A549 (cell line): ENCODE data around the gene SLC6A3. TPM values are rescaled to one million over a fixed set of nuclear protein-coding genes. Genes with fewer than 3 reads are reported as not detected.

Experiments used
- ATAC-seq, 2 experiments: fragments of 200-7000 bp in 1 of 2; fragments of >200 bp in 1 of 2; cut with Nextera tagmentation in 1 of 2; cut with Tn5 transposase in 1 of 2; 3 replicates each; pipeline versions ENCODE4 v1.8.0 to v1.9.1; 2018 to 2020; ENCODE audit warnings: mild to moderate bottlenecking in 1 of 2, moderate library complexity in 1 of 2
- CTCF ChIA-PET: fragments of 300-600 bp; sonication (Branson Sonifier 250); formaldehyde crosslinking; extraction: SDS; loops from one replicate; lab custom pipeline; 2021; ENCODE audit warnings: antibody characterized with exemption, inconsistent platforms; lab: Yijun Ruan, JAX
- POLR2A ChIA-PET: fragments of 350-600 bp; formaldehyde crosslinking; extraction: SDS; loops from one replicate; lab custom pipeline; 2021; ENCODE audit warnings: antibody characterized with exemption, inconsistent platforms; lab: Yijun Ruan, JAX
- DNase-seq, 2 experiments: peaks; one replicate each; pipeline versions ENCODE4 v3.0.0 to v3.0.0-alpha.2; 2011 to 2016; ENCODE audit warnings: low read depth in 1 of 2, low spot score in 1 of 2
- FAIRE-seq: peaks from 2 replicates; lab custom pipeline; 2011; peaks lifted over from hg19 to GRCh38; lab: Jason Lieb, UNC
- H3K27ac ChIP-seq, 2 experiments: fragments of >200 bp; sonication (Bioruptor Twin); formaldehyde crosslinking; 3 replicates each; pipeline ENCODE4 v1.5.1; 2016 to 2017
- H3K4me1 ChIP-seq: fragments of >200 bp; sonication (Bioruptor Twin); formaldehyde crosslinking; 3 replicates; pipeline ENCODE4 v1.6.1; 2016
- H3K4me2 ChIP-seq: fragments of >200 bp; sonication (Bioruptor Twin); formaldehyde crosslinking; 3 replicates; pipeline ENCODE4 v1.6.1; 2016
- H3K4me3 ChIP-seq: fragments of >200 bp; sonication (Bioruptor Twin); formaldehyde crosslinking; 3 replicates; pipeline ENCODE4 v1.5.1; 2016
- H3K9me3 ChIP-seq: fragments of >200 bp; sonication (Bioruptor Twin); formaldehyde crosslinking; 3 replicates; pipeline ENCODE4 v1.6.1; 2016
- ATOH8 ChIP-seq: fragments of 250-450 bp; sonication (Bioruptor Pico); IDR thresholded peaks from 2 replicates; pipeline ENCODE4 v1.5.0; 2020; ENCODE audit warnings: low read depth, mild to moderate bottlenecking, moderate library complexity
- BCL3 ChIP-seq: fragments of >200 bp; sonication (Bioruptor Twin); formaldehyde crosslinking; IDR thresholded peaks from 3 replicates; pipeline ENCODE4 v1.6.1; 2016
- BHLHE40 ChIP-seq: IDR thresholded peaks from 2 replicates; pipeline ENCODE4 v1.6.1; 2012; ENCODE audit warnings: low read depth, low read length, inconsistent platforms
- CEBPB ChIP-seq, 2 experiments: fragments of >200 bp in 1 of 2; sonication (Bioruptor Twin) in 1 of 2; formaldehyde crosslinking in 1 of 2; IDR thresholded peaks; 2 replicates each; pipeline ENCODE4 v1.6.1; 2012 to 2016
- CHD4 ChIP-seq: fragments of 200-600 bp; sonication (generic); IDR thresholded peaks from 2 replicates; pipeline ENCODE4 v1.6.1; 2016; ENCODE audit warnings: antibody characterized with exemption, mild to moderate bottlenecking, borderline replicate concordance
- E2F6 ChIP-seq: IDR thresholded peaks from 2 replicates; pipeline ENCODE4 v1.6.1; 2012; ENCODE audit warnings: low read depth, borderline replicate concordance
- EP300 ChIP-seq, 2 experiments: fragments of >200 bp; sonication (Bioruptor Twin); formaldehyde crosslinking; IDR thresholded peaks; 2 replicates in 1 of 2; 3 replicates in 1 of 2; pipeline ENCODE4 v1.6.1; 2016 to 2017
- GATA3 ChIP-seq: IDR thresholded peaks from 2 replicates; pipeline ENCODE4 v1.6.1; 2012; ENCODE audit warnings: borderline replicate concordance
- HDAC2 ChIP-seq: fragments of 200-600 bp; sonication (generic); IDR thresholded peaks from 2 replicates; pipeline ENCODE4 v1.6.1; 2016
- HEYL ChIP-seq: fragments of 250-450 bp; sonication (Bioruptor Pico); IDR thresholded peaks from 2 replicates; pipeline ENCODE4 v1.8.0; 2021; ENCODE audit warnings: mild to moderate bottlenecking, moderate library complexity
- HMGXB4 ChIP-seq: fragments of 250-450 bp; sonication (Bioruptor Pico); IDR thresholded peaks from 2 replicates; pipeline ENCODE4 v1.5.0; 2021; ENCODE audit warnings: mild to moderate bottlenecking, moderate library complexity, borderline replicate concordance
- HOXA7 ChIP-seq: fragments of 250-450 bp; sonication (Bioruptor Pico); IDR thresholded peaks from 2 replicates; pipeline ENCODE4 v1.5.0; 2020; ENCODE audit warnings: mild to moderate bottlenecking, moderate library complexity
- HOXB13 ChIP-seq: fragments of 250-450 bp; sonication (Bioruptor Pico); IDR thresholded peaks from 2 replicates; pipeline ENCODE4 v1.5.0; 2020; ENCODE audit warnings: low read depth, mild to moderate bottlenecking, moderate library complexity
- JUNB ChIP-seq: fragments of >200 bp; sonication (Bioruptor Twin); formaldehyde crosslinking; IDR thresholded peaks from 2 replicates; pipeline ENCODE4 v1.6.1; 2016
- MYC ChIP-seq: IDR thresholded peaks from 2 replicates; pipeline ENCODE4 v1.6.1; 2012; ENCODE audit warnings: mild to moderate bottlenecking, inconsistent platforms, low read length, improper control_type of control experiment, borderline replicate concordance
- PBX3 ChIP-seq: IDR thresholded peaks from 2 replicates; pipeline ENCODE4 v1.6.1; 2012
- RFX5 ChIP-seq: fragments of 450-650 bp; IDR thresholded peaks from 2 replicates; pipeline ENCODE4 v1.7.1; 2014; ENCODE audit warnings: antibody characterized with exemption, mild to moderate bottlenecking, moderate library complexity
- SMC3 ChIP-seq: fragments of >200 bp; sonication (Bioruptor Twin); formaldehyde crosslinking; IDR thresholded peaks from 3 replicates; pipeline ENCODE4 v1.6.1; 2018; ENCODE audit warnings: inconsistent platforms
- SREBF2 ChIP-seq: fragments of 450-650 bp; IDR thresholded peaks from 2 replicates; pipeline ENCODE4 v1.6.1; 2014; ENCODE audit warnings: mild to moderate bottlenecking, moderate library complexity
- TP53 ChIP-seq: fragments of 250-450 bp; sonication (Bioruptor Pico); IDR thresholded peaks from 2 replicates; pipeline ENCODE4 v1.5.0; 2021; ENCODE audit warnings: mild to moderate bottlenecking, moderate library complexity
- WGBS: methylation state at CpG from one replicate; pipeline ENCODE4 v1.1.6; 2017; ENCODE audit errors: missing lambda C conversion rate; 5-methylcytosine and 5-hydroxymethylcytosine counted together
- polyA plus RNA-seq, 4 experiments: library from polyadenylated mRNA; depleted of rRNA in 3 of 4; stranded (reverse); fragments of >200 nt; fragmentation: RNase III in 1 of 4; extraction: RNeasy Plus Mini Kit Qiagen cat#74134 plus additional on column Dnase treatment in 1 of 4; gene quantifications; 2 replicates in 3 of 4; 3 replicates in 1 of 4; pipeline ENCODE4 v1.2.3, GENCODE V29; 2011 to 2017

The SLC6A3 gene
- polyA plus RNA-seq, 2 of the 4 experiments (the other 2 are of a cell fraction) = 0.05 to 0.06 TPM

- ATAC-seq = no peak
- no peaks in the 10 kb centered on the region for H3K9me3 ChIP-seq
- no peak overlapping the region for H3K4me2 ChIP-seq
- DNase-seq = no peak
- H3K4me1 ChIP-seq = peaks cover 10% of the 10 kb centered on the region; the same call in 1 of the 3 replicates
- no peak overlapping the region for H3K4me3 ChIP-seq
- 94% methylated on average over 12 of the region's 12 CpGs for WGBS
- POLR2A ChIA-PET = no interaction called here
- no peak overlapping the region for H3K27ac ChIP-seq
- no peak for TF ChIP-seq HMGXB4 (CRISPR knock-in tag)
- no peak for TF ChIP-seq HOXB13 (CRISPR knock-in tag)
- no peak for TF ChIP-seq EP300 (IDR thresholded peaks at IDR 0.05)
- no peak for TF ChIP-seq BHLHE40
- no peak for TF ChIP-seq MYC
- no peak for TF ChIP-seq HDAC2
- no peak for FAIRE-seq
- CTCF ChIA-PET = interaction anchor here (1.0 to 3.2 kb wide), 4 partner anchors 10 to 281 kb away, joined by 3 to 18 read pairs (median 4); no protein-coding TSS in a partner anchor
These were observed 45.1 kb upstream of the SLC6A3 start for GRCh38 chr5:1490376-1490775.

- CTCF ChIA-PET = interaction anchor here (1.0 to 3.2 kb wide), 5 partner anchors 10 to 281 kb away, joined by 3 to 18 read pairs (median 4); no protein-coding TSS in a partner anchor
These were observed 44.5 kb upstream of the SLC6A3 start for GRCh38 chr5:1489754-1490153.

More at GRCh38 chr5:1489754-1490153, 44.5 kb upstream of the SLC6A3 start:
- peaks cover 10% of the 10 kb centered on the region; the same call in 1 of the 3 replicates for H3K4me1 ChIP-seq
- H3K4me3 ChIP-seq = no peak overlapping the region
- POLR2A ChIA-PET = no interaction called here
- WGBS = 96% methylated on average over 18 of the region's 18 CpGs
- ATAC-seq (no peak), DNase-seq (no peak), FAIRE-seq (no peak)
- no peak overlapping the region for H3K4me2 ChIP-seq
- TF ChIP-seq JUNB = no peak
- TF ChIP-seq PBX3 = no peak
- no peak for TF ChIP-seq CEBPB (IDR thresholded peaks at IDR 0.05)
- TF ChIP-seq BCL3 = no peak
- TF ChIP-seq RFX5 = no peak
- no peak for TF ChIP-seq HEYL (CRISPR knock-in tag)
- no peak for TF ChIP-seq TP53
- TF ChIP-seq SMC3 = no peak
- no peak for TF ChIP-seq SREBF2
- TF ChIP-seq E2F6 = no peak
- TF ChIP-seq HOXA7 (CRISPR knock-in tag) = no peak
- TF ChIP-seq GATA3 = no peak
- no peak for TF ChIP-seq EP300 (IDR thresholded peaks at IDR 0.05)
- no peak for TF ChIP-seq ATOH8 (CRISPR knock-in tag)
- TF ChIP-seq CHD4 = no peak
- no peaks in the 10 kb centered on the region for H3K9me3 ChIP-seq
- H3K27ac ChIP-seq = 0 out of 6 replicates have a peak overlapping the region, but pooled peaks of 1 of the 2 experiments have one; percentile 10
